ENCODE measurements around the gene TMEM202. TPM values are rescaled to one million over a fixed set of nuclear protein-coding genes. Genes with fewer than 3 reads are reported as not detected.
"Not testable (repeated sequence)": the region's sequence is repeated elsewhere in the genome, so short reads cannot be mapped to it uniquely, and the experiment has no call there.

TMEM202 gene
- total RNA-seq, 1 donor from 2014 or later, result not detected

- ATAC-seq (no peak), DNase-seq (ENCODE audit: low spot score) (no peak)
- intact Hi-C loops (cut with DNase I), result no loop called here
Measured at GRCh38 chr15:72389231-72389630, 8.9 kb upstream of the TMEM202 start.

- ATAC-seq; intact Hi-C loops (cut with DNase I); DNase-seq (ENCODE audit: low spot score): not testable (repeated sequence)
Measured at GRCh38 chr15:72396331-72396730, 1.8 kb upstream of the TMEM202 start.

GRCh38 chr15:72398648-72399047, 543 bp downstream of the TMEM202 start:
- intact Hi-C loops (cut with DNase I), result no loop called here
- DNase-seq (ENCODE audit: low spot score) (no peak), ATAC-seq (no peak)

GRCh38 chr15:72402726-72403125, 4.6 kb downstream of the TMEM202 start:
- ATAC-seq (no peak), DNase-seq (ENCODE audit: low spot score) (no peak)
- intact Hi-C loops (cut with DNase I), result no loop called here

GRCh38 chr15:72404356-72404755, 6.3 kb downstream of the TMEM202 start:
- ATAC-seq (no peak), DNase-seq (ENCODE audit: low spot score) (no peak)
- intact Hi-C loops (cut with DNase I), result no loop called here

GRCh38 chr15:72404841-72405240, 6.7 kb downstream of the TMEM202 start:
- ATAC-seq, result no peak
- intact Hi-C loops (cut with DNase I), result no loop called here
- no peak for DNase-seq (ENCODE audit: low spot score)

- no peak for DNase-seq (ENCODE audit: low spot score)
- intact Hi-C loops (cut with DNase I), result no loop called here
- ATAC-seq, result no peak
Measured at GRCh38 chr15:72406936-72407335, 8.8 kb downstream of the TMEM202 start.

GRCh38 chr15:72411111-72411510, 13.0 kb downstream of the TMEM202 start:
- ATAC-seq (no peak), DNase-seq (ENCODE audit: low spot score) (no peak)
- intact Hi-C loops (cut with DNase I), result no loop called here

- DNase-seq (ENCODE audit: low spot score) (no peak), ATAC-seq (no peak)
- intact Hi-C loops (cut with DNase I), result no loop called here
Measured at GRCh38 chr15:72411544-72411943, 13.4 kb downstream of the TMEM202 start.

GRCh38 chr15:72413337-72413736, 15.2 kb downstream of the TMEM202 start:
- ATAC-seq; intact Hi-C loops (cut with DNase I); DNase-seq (ENCODE audit: low spot score): not testable (repeated sequence)

- ATAC-seq (no peak), DNase-seq (ENCODE audit: low spot score) (no peak)
- intact Hi-C loops (cut with DNase I), result no loop called here
Measured at GRCh38 chr15:72415304-72415703, 17.2 kb downstream of the TMEM202 start.

GRCh38 chr15:72419768-72420167, 21.7 kb downstream of the TMEM202 start:
- intact Hi-C loops (cut with DNase I); DNase-seq (ENCODE audit: low spot score); ATAC-seq: not testable (repeated sequence)

GRCh38 chr15:72420576-72420975, 22.5 kb downstream of the TMEM202 start:
- DNase-seq (ENCODE audit: low spot score) (no peak), ATAC-seq (no peak)
- intact Hi-C loops (cut with DNase I), result no loop called here

GRCh38 chr15:72421484-72421883, 23.4 kb downstream of the TMEM202 start:
- intact Hi-C loops (cut with DNase I), result no loop called here
- ATAC-seq, result no peak
- no peak for DNase-seq (ENCODE audit: low spot score)

- DNase-seq (ENCODE audit: low spot score) (no peak), ATAC-seq (no peak)
- intact Hi-C loops (cut with DNase I), result no loop called here
Measured at GRCh38 chr15:72423256-72423655, 25.2 kb downstream of the TMEM202 start.

- ATAC-seq, result no peak
- intact Hi-C loops (cut with DNase I), result no loop called here
Measured at GRCh38 chr15:72426753-72427152, 28.6 kb downstream of the TMEM202 start.

GRCh38 chr15:72437650-72438316, 39.7 kb downstream of the TMEM202 start:
- intact Hi-C loops (cut with DNase I), result no loop called here
- ATAC-seq (no peak), DNase-seq (ENCODE audit: low spot score) (no peak)

More at GRCh38 chr15:72426753-72427152, 28.6 kb downstream of the TMEM202 start:
- no peak for DNase-seq (ENCODE audit: low spot score)

GRCh38 chr15:72442848-72443247, 44.7 kb downstream of the TMEM202 start:
- intact Hi-C loops (cut with DNase I); ATAC-seq: not testable (repeated sequence)

GRCh38 chr15:72445426-72445825, 47.3 kb downstream of the TMEM202 start:
- no peak for ATAC-seq
- no peak for DNase-seq (ENCODE audit: low spot score)
- intact Hi-C loops (cut with DNase I), result no loop called here

More at GRCh38 chr15:72442848-72443247, 44.7 kb downstream of the TMEM202 start:
- not testable (repeated sequence) for DNase-seq (ENCODE audit: low spot score)

GRCh38 chr15:72450805-72451204, 52.7 kb downstream of the TMEM202 start:
- DNase-seq (ENCODE audit: low spot score) (no peak), ATAC-seq (no peak)
- intact Hi-C loops (cut with DNase I), result no loop called here

- no peak for ATAC-seq
- intact Hi-C loops (cut with DNase I), result no loop called here
- DNase-seq (ENCODE audit: low spot score), result no peak
Measured at GRCh38 chr15:72451224-72451623, 53.1 kb downstream of the TMEM202 start.
